ACHN (cell line): ENCODE measurements around the gene DHRS13.
"Not testable (repeated sequence)": the region's sequence is repeated elsewhere in the genome, so short reads cannot be mapped to it uniquely, and the experiment has no call there.

ENCODE experiments used
- DNase-seq: peaks from one replicate; pipeline ENCODE4 v3.0.0-alpha.2; 2015
- in situ Hi-C: cut with HindIII; loops from 2 replicates; pipeline ENCODE4 v1.10.0; 2017; ENCODE audit warnings: low sequenced_read_pairs, low pct_ligation_motif_present, low pct_unique_long_range_greater_than_20kb

Gene DHRS13

DNA sequence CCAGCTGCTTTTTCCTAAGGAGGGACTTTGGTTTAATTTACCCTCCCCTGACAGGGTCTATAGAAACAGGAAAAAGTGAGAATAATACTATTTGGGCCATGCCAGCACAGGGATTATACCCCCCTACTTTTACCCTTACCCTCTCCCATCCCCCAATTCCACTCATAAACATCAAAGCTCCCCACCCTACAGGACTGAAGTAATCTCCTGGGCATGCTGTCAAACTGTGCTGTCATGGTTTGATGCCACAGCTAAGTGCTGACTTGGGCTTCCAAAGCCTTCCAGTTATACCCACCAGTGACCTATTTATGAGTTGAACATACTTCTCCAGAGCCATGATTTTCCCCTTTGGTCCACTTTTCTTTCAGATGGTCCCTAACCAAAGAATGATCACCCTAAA, 35.7 kb upstream of the DHRS13 start:
- DNase-seq: no peak
- in situ Hi-C loops: no loop called here

DNA sequence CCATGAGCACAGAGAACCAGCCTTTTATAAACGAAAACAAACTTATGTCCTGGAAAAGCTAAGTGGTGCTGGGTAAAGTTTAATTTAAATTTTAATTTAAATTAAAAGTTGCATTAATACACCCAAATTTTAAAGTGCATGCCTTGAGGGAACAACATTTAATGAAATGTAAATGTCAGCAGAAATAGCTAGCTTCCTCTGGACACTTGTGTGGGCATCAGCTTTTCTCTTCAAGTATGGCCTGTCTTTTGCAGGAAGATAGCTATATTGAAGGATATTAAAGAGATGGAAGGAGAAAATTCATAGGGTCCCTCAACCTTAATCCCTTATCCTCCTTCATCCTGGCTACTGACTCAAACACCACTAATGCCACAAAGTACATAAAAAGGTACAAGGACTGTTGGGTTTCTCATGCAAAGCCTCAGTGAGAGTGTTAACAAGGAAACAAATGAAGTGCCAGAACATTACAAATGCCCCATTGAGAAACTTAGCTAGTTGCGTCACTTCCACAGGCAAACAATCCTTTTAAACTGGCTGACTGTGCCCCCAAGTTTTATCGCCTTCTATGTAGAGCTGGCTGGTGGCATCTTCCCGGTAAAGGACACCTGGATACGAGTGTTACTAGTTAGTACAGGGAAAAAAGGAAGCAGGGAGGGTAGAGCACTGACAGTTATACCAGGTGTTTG, 34.3 kb upstream of the DHRS13 start:
- in situ Hi-C loops: no loop called here
- DNase-seq: no peak

DNA sequence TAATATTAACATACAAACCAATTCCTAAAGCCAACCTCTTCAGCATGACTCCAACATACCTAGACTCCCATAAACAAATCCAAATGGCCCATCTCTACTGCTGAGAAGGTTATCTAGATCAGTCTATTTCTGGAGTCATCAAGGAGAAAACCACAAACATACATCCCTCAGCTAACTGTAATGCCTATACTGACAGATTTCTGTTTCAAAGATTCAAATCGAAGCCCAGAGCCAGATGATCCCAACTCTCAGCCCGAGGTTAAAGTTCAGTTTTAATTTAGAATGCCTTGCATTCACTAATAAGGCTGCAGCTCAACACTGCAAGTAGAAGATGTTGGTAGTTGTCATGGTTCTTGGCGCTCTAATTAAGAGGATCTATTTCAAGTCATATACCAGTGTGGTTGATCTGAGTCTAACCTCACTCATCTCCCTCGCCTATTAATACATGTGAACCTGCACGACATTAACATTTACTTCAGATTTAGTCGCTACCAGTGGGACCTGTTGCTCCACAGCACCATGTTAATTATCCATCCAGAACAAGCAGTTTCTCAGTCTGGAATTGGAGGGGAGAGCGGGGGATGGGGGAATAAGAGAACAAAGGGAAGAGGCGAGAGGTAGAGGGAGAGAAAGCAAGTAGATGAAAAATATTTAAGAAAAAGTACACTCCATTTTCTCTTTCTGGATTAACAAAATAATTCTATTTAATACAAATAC, 33.0 kb upstream of the DHRS13 start:
- in situ Hi-C loops: no loop called here
- DNase-seq: no peak

DNA sequence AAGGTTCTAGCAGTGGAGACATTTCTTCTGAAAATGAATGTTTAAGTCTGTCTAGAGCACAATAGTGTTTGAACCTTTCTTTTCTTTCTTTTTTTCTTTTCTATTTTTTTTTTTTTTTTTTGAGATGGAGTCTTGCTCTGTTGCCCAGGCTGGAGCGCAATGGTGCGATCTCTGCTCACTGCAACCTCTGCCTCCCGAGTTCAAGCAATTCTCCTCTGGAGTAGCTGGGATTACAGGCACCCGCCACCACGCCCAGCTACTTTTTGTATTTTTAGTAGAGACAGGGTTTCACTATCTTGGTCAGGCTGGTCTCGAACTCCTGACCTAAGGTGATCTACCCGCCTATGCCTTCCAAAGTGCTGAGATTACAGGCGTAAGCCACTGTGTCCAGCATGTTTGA, 31.6 kb upstream of the DHRS13 start:
- DNase-seq, in situ Hi-C loops: not testable (repeated sequence)

DNA sequence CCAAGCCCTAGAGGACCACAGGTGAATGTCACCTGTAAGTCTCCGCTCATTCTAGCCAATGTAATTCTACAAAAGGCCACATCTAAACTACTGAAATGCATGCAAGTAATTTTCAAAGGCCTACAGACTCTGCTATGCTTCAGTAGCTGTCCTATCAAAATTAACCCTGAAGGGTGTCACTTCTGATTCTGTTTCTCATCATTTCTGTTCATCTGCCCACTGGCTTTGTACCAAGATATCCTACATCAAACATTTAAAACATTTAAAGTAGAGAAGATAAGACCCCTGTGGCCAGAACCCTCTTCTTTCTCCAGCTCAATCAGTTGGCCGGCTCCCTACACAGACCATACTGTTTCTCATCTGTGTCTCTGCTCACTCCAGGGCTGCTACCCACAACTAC, 26.9 kb upstream of the DHRS13 start:
- in situ Hi-C loops: no loop called here
- no peak for DNase-seq

DNA sequence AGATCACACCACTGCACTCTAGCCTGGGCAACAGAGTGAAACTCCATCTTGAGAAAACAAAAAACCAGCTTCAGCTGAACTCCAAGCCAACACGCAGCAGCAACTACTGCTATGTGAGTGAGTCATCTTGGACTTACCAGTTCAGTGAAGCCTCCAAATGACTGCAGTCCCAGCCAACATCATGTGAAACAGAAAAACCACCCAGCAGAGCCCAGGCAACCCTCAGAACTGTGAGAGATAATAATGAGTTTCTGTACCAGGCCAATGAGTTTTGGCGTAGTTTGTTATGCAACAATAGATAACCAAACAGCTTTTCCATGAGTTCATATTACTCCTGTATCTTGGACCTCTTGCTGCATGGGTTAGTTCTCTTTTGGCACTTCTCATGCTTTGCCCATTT, 25.2 kb upstream of the DHRS13 start:
- in situ Hi-C loops: no loop called here
- peak; percentile 97 for DNase-seq

DNA sequence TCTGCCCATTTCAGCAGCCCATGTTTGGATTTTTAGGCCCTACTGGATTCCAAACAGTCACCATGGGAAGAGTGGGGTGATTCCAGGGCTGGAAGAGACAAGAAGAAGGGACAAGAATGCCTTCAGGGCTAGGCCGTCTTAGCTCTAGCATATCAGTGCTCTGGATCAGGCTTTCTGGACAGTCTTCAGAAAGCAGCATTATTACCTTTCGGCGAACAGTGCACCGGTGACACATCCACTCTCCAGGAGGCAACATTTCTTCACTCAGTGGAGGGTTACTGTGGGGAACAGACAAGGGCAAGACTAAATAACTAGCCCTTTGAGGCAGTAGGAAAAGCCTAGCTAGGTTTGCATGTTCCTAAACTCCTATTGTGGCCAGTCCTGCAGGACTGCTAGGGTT, 23.9 kb upstream of the DHRS13 start:
- no peak for DNase-seq
- in situ Hi-C loops: no loop called here

DNA sequence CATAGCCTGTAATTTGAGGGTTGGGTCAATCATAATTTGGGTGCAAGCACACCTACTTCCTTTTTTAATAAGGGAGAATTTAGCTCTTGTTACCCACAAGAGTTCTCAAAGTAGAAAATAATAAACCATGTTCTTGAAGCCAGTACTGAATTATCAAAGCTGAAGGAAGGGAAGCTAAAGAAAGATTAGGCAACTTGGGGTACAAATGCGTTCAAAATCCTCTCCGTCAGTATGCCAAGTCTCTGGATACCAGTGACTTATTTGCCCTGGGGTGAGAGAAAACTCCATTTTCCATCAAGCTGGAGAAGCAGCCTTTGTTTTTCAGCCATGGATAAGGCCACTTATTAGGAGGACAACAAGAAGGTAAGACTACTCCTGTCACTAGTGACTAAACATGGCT, 23.5 kb upstream of the DHRS13 start:
- in situ Hi-C loops: no loop called here

DNA sequence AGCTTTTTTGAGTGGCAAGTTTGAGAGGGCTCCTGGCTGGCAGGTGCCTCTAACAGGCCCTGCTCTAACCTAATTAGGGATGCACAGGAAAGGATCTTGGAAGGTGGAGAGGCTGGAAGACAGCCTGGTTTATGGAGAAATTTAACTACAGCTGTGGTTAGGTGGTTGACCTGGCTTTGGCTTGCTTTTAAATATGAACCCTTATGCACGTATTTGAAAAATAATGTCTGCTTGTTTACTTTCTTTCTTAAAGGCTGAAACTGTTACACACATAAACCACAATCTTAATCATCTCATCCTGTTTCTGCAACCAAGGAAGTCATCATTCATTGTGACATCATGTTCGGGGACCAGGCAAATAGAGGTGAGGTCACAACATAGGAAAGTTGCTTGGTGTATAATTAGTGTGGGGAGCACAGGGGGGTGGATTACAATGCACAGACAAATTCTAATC, 23.1 kb upstream of the DHRS13 start:
- in situ Hi-C loops: no loop called here

More for the DNA sequence above, 23.5 kb upstream of the DHRS13 start:
- no peak for DNase-seq

DNA sequence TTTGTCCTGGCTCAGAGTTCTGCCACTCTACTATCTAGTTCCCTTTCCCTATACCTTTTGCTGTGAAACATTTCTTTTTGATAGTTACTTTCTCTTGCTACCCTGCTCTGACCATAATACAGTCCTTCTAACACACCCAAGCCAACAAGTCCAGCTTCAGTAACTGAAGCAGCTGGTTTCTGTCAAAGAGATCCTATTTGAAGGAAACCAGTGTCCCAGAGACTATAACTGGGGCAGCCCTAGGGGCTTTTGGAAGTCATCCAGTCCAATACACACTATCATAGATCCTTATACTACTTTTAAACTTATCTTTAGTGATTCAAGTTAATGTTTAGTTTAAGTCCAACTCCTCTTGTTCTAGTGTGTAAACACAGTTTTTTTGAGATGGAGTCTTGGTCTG, 17.3 kb upstream of the DHRS13 start:
- in situ Hi-C loops: no loop called here
- no peak for DNase-seq

More for the DNA sequence above, 23.1 kb upstream of the DHRS13 start:
- DNase-seq: no peak

DNA sequence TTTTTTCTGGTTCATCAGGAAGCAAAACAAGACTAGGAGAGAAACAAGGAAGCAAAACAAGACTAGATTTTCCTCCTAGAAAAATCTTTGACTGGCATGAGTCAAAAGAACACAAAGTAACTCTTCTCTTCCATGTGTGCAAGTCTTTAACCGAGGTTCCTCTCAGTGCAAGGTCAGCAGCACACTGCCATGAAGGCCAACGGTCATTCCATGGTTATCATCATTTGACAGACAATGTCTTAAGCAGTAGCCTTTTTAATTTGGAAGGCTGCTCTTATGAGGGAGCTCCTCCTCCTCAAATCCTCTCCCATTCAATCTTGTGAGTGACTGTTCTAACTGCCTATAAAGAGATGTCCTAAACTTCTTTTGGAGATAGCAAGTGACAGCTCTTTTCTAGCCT, 15.4 kb upstream of the DHRS13 start:
- DNase-seq: no peak
- in situ Hi-C loops: no loop called here

DNA sequence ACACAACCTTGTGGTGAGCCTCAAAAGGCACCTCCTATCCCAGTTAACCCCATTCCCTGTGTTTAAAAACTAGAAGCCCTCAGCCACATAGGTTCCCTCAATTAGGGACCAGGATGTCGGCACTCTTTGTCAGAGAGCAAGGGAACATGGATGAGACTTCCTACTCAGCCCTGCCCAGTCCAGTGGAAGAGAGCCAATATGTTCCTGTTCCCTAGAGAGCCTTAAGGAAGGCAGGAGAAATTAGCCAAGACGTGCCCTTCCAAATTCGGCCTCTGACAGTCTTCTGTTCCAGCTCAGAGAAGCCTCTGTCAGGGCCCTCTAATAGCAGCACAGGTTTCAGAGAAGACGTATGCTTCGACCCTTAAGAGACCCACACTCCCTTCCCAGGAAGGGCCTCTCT, 14.6 kb upstream of the DHRS13 start:
- DNase-seq: no peak
- in situ Hi-C loops: no loop called here

DNA sequence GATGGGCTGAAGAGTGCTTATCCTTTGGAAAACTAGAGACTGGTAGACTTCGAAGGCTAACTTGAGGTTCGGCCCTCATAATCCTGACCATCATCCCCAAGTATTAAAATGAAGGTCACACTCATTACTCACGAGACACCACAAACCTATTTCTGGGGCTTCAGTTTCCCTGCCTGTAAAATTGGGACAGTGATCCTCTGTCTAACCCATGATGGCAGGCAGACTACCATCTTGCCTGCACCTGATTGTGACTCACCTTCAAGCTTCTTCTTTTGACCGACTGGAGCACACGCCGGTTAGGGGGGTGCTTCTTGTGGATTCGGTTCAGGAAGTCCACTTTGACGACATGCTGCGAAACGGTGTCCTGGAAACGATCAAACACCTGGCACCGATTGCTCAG, 14.2 kb upstream of the DHRS13 start:
- in situ Hi-C loops: no loop called here
- DNase-seq: no peak

DNA sequence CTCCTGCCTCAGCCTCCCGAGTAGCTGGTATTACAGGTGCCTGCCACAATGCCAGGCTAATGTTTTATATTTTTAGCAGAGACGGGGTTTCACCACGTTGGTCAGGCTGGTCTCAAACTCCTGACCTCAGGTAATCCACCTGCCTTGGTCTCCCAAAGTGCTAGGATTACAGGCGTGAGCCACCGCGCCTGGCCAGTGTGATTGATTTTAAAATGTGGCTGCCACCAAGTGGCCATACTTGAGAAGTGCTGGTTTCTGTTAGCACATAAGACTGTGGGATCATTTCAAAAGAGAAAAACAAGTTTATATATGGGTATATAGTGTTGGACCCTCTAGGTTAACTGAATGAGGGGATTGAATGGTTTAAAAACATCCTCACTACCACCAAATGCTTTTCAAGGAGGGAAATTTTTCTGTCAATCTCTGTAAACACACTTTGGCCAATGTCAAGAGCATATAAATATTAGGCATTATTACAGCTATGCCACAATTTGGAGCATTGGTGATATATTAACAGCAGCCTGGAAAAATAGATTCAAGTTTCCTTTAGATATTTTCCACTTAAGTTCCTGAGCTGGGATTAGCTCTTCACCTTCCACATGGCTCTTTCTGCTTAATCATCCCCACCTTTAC, 13.5 kb upstream of the DHRS13 start:
- DNase-seq: peak; percentile 49
- in situ Hi-C loops: no loop called here

DNA sequence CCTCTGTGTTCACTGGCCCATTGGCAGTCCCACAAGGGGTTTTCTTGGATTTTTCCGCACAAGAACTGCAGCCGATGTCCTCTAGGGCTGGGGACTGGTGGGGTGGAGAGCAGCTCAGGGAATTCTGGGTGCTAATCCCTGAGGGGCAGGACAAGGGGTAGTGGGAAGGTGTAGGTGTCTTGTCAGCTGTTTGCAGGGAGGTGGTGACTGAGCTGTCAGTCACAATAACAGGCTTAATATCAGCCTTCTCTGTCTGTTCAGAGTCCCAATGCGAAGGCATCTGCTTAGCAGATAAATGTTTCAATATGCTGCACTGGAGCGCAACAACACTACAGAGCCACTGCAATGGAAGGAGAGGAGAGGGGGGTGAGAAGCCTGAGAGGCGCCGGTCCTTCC, 10.1 kb upstream of the DHRS13 start:
- DNase-seq: no peak
- in situ Hi-C loops: no loop called here

DNA sequence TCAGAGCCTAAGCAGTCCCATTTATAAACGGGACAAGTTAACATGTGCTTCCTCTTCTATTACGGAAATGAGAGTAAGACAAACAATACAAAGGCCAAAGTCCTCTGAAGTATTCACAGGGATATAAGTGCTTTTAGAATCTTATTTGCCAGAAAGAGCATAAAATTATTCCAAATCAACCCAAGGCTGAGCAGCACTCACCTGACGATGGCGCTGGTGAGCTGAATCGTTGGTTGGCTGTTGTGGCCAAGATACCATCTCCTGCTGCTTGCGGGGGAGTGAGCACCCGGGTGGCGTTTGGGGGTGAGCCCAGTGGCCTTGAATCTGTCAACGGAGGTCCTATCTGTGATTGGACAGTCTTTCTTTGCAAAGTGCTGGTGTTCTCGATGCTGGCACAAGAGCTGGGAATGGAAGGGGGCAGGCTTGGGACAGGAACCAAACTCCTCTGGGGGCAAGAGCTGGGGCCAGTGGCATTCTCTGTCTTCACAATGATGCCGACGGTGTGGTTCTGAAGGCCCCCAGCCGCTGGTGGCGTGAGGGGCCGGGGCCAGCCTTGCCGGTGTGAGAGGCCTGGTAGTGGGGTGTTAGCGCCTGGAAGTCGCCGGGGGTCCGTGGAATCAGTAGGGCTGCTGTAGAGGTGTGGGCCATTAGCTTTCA, 9.5 kb upstream of the DHRS13 start:
- in situ Hi-C loops: no loop called here
- no peak for DNase-seq

DNA sequence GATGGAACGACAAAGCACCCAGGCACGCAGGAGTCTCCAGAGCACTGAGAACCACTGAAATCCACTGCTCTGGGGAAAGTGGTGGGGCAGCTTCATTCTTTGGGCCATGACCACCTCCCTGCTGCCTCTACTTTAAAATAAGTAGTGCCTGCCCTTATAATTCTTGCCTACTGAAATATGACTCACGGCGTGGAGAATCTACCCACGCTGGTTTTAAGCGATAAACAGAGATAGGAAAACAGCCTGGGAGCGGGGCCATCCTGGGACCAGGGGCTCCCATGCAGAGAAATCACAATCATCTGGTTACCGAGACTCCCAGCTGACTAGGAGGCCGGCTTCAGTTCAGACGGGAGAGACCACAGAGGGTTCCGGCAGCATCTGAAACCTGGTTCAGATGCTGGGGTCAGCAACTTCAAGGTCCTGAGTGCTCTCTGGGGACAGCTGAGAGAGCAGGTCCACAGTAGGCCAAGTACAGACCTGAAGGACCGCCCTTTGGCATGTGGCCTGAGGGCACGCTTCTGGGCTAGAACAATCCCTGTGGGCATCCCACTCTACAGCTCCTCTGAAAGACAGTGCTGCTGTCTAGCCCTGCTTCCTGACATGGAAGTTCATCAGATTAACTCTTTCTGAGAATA, 8.6 kb upstream of the DHRS13 start:
- in situ Hi-C loops: no loop called here

DNA sequence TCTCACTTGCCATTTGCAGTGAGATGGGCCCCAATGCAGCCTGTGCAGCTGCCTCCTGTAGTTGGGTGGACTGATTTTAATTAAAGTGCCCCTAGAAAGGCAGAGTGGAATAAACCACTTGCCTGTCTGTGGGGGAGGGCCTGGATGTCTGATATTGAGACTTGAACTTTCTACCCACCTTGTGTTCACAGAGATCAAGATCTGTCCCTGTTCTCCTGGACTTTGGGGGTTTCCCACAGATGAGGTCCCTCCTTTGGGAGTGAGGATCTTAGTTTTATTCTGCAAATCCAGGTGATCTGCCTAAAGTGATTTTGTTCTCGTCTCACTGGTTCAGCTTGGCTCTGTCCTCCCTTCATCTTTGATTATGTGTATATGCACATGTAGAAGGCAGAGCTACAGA, 7.7 kb upstream of the DHRS13 start:
- in situ Hi-C loops: no loop called here
- DNase-seq: no peak

More for the DNA sequence above, 8.6 kb upstream of the DHRS13 start:
- DNase-seq: no peak

DNA sequence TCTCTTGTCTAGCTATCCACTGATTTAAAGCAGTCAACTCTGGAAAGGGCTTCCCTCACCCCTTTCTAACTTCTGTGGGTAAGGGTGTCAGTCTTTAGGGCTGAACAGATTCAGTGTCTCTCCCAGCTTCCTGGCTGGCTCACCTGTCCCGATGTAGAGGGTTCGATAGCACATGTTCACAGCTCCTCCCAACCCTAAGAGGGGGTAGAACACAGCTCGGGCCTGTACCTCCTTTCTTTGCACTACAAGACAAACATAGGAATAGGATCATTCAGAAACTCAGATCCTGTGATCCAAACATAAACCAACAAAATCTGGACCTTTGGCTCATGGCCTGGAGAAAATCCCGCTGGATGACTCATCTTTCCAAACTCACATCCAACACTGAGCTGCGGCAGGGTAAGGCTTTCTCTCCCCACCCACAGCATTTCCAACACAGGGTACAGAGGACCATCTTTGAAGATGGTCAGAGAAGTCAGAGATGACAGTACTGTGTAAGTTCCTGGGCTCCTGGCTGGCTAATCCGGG, 5.8 kb upstream of the DHRS13 start:
- no peak for DNase-seq
- in situ Hi-C loops: no loop called here
